Lower leg skin (tissue), 3 donors: ENCODE data around the gene ABCG1.

Experiments
- CTCF ChIP-seq, 3 donors: fragments of 450-650 bp; IDR thresholded peaks; one replicate each; pipeline ENCODE4 v1.5.1; 2016; ENCODE audit warnings: antibody characterized with exemption in 3 of 3, mild to moderate bottlenecking in 3 of 3, moderate library complexity in 2 of 3
- POLR2A ChIP-seq, 2 donors: fragments of 450-650 bp; IDR thresholded peaks; one replicate each; pipeline ENCODE4 v1.6.1; 2016 to 2017; ENCODE audit warnings: antibody characterized with exemption in 2 of 2, mild to moderate bottlenecking in 1 of 2, moderate library complexity in 1 of 2

DNA sequence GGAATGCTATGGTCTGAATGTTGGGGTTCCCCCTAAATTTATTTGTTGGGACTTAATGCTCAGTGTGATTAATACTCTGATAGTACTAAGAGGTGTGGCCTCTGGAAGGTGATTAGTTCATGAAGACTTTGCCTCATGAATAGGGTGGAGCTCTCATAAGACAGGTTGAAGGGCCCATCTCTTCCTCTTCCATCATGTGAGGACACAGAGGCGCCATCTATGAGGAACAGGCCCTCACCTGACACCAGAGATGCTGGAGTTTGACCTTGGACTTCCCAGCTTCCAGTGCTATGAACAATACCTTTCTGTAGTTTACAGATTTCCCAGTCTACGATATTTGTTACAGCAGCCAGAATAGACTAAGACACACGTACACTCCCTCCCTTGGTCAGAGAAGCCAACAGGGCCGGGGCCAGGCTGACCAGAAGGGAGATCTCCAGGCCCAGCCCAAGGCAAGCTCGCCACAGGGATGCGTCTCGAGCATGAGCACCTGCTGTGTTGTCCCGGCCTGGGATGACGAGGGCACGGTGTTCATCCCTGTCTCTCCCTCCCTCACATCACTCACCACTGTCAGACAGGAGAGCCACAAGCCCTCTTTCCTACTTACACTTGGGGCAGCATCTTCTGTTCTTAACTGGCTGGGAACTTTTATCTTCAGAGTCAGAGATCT lies 4.7 kb upstream of the ABCG1 start:
- TF ChIP-seq CTCF (IDR thresholded peaks at IDR 0.05), result no peak
- no peak for TF ChIP-seq POLR2A (IDR thresholded peaks at IDR 0.05)
